ENCODE results near the gene CGREF1.
"Not testable (repeated sequence)": the region's sequence is repeated elsewhere in the genome, so short reads cannot be mapped to it uniquely, and the experiment has no call there.

CGREF1 gene

DNA sequence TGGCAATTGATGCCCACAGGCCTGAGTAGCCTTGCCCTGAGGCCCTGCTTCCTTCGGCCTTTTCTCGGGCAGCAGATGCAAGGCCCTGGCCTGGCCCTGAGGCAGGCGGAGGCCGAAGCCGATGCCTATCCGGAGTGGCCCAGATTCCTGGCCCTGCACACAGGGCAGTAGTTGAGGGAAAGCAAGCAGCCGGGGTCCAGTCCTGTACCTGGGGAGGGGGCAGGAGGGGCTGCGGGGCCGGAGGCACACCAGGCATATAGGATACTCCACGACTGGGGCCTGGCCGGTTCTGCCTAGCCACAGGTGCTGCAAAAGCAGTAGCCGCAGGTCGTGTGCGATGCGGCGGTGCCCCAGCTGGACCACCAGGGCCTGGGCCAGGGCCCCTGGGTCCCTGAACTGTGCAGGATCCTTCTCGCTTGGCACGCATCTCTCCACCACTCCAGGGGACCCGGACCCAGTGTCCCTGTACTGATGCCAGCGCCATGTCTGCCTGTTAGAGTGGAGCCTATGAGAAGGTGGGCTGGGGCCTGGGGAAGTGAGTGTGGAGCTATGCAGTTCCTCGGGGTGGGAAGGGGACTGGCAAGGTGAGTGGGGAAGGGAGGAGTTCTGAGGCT lies 18.5 kb upstream of the CGREF1 start:
- no peak for DNase-seq (ENCODE audit: low read depth)

DNA sequence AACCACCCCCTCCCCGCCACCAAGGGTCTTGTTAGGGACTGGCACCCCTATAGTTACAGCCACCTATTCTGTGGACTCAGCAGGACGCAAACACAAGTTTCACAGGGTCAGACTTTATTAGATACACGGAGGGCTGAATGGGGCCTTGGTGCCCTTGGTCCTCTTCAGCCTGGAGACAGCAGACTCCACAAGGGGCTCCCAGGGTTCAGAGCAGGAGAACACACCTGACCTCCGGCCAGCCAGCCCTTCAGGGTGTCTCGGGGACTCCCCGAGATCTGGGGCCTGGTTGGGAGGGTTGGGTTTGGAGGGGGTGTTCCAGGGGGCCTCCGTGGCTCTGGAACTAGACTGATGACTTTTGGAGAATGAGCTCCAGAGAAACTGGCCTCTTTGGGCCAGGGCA lies 17.8 kb upstream of the CGREF1 start:
- DNase-seq (ENCODE audit: low read depth), result no peak

DNA sequence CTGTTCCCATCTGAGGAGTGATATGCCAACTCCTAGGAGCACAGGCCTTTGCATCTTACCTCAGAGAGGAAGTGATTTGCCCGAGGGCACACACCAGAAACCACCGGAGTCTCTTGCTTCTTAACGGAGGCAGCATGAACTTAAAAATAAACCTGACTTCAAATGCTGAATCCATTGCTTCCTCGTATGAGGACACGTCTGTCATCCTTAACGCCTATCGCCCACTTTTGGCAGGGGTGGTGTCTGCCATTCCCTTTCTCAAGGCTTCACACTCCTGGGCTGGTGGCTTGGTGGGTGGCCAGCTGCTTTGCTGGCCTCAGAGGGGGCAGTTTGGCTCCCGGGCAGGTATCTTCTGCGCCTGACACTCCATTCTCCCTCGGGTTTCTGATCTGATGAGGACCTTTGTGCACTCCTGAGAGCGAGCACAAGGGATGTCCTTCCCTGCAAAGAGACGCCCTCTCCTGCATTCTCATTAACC lies 16.6 kb upstream of the CGREF1 start:
- no peak for DNase-seq (ENCODE audit: low read depth)

DNA sequence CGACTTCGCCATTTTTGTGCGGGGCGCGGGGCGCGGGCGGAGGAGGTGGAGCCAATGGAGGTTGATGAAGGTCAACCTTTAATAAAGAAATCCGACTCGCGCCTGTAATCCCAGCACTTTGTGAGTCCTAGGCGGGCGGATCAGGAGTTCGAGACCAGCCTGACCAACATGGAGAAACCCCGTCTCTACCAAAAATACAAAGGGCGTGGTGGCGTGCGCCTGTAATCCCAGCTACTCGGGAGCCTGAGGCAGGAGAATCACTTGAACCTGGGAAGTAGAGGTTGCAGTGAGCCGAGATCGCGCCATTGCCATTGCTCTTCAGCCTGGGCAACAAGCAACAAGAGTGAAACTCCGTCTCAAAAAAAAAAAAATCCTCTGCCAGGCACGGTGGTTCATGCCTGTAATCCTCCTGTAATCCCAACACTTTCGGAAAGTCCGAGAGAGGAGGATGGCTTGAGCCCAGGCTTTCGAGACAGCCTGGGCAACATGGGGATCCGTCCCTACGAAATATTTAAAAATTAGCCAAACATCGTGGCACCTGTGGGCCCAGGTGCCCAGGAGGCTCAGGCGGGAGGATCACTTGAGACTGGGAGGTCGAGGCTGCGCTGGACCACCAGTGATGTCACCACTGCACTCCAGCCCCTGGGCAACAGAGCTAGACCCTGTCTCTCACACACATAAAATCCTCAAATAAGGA lies 16.0 kb upstream of the CGREF1 start:
- DNase-seq (ENCODE audit: low read depth), result no peak

DNA sequence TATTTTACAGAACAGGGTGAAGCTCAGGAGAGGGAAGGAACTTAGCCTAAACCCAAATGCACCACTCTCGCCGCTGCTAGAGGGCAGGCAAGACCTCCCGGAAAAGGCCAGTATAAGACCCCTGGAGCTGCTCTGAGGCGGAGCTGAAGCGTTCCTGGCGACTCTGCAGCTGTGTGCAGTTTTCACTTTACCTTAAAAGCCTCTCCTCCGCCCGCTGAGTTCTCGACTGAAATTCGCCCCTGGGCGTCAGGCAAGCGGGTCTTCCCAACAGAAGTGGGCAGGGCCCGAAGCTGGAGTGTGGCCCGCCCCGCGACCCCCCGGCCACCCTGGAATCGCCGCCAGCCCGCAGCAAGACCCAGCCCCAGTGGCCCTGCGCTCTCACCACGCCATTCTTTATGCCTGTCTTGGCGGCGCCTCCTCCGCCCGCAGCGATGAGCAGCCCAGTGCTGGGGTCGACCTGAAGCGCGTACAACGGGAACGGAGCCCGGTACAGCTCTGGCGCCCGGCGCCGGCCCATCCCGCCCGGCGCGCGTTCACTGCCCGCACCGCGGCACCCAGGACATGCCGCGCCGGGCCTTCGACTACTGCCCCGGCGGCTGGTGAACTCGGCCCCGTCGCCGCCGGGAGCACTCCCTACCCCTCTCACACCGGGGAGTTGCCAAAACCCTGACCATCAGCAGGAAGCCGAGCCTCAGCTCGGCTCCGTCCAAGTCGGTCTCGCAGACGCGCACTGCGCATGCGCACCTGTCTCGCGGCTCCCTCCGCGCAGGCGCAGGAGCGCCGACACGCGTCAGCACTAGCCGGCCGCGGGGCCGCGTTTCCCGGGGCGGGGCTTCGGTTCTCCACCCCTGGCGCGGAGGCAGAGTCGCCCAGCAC lies 15.2 kb upstream of the CGREF1 start, which contains the start of gene PREB:
TSS of gene PREB (minus strand) at position 732 of the 876 bp plus-strand sequence. CDS start at position 517, 215 bp downstream.
- DNase-seq (ENCODE audit: low read depth), result peak; percentile 100

DNA sequence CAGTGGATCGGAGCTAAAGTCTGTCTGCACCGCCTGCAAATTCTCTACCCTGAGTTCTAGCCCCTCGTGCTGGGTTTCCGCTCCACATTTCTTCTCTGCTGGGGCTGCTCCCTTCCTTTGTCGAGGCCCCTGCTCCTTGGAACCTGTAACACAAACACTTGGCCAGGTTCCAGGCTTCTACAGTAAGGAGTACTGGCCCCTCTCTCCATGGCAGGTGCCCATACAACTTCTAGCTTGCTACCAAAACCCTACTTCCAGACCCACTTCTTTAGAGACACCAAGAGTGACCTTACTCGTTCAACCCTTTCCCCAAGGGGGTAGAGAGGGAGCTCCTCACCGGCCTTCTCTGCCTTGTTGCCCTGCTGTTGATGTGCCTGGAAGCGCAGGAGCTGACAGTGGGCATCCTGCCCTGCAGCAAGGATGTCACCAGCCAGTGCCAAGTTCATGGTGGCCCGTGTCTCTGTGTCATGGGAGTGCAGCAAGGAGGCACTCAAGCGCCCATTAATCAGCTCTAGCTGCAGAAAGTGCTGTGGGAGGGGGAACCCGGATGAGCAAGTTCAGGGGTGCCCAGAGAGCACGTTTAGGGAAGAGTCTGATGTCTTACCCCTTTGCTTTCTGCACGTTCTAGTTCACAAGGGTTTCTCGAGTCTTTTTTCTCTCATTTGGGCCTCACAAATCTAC lies 14.4 kb upstream of the CGREF1 start:
- peak; percentile 21 for DNase-seq (ENCODE audit: low read depth)

DNA sequence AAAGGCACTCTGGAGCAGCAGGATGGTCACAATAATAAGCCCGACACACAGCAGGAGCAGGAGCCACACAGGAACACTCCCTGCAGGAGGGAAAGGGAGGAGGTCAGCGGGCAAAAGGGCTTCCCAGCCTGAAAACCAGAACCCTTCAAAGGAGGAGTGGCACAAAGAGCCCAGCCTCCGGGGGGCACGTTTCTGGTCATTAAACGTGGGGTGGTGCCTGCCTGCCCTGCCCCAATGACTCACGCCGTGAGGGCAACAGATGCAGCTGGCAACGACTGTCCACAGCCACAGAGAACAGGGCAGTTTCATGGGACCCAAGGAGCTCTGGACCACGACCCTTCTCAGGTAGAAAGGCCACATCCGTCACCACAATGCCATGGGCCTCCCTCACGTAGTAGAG lies 12.5 kb upstream of the CGREF1 start:
- no peak for DNase-seq (ENCODE audit: low read depth)

DNA sequence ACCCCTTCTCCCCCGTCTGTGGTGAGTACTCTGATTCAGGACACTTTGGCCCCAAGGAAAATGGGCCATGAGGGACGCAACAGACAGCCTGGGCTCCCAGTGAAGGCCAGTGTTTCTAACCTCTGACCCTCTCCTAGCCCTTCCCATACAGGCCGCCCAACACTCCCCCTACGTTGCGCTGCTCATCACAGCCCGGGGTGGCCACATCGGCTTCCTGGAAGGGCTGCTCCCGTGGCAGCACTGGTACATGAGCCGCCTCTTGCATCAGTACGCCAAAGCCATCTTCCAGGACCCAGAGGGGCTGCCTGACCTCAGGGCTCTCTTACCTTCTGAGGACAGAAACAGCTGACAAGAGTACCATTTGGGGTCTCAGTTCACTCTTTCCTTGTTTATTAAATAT lies 11.5 kb upstream of the CGREF1 start:
- DNase-seq (ENCODE audit: low read depth), result no peak

DNA sequence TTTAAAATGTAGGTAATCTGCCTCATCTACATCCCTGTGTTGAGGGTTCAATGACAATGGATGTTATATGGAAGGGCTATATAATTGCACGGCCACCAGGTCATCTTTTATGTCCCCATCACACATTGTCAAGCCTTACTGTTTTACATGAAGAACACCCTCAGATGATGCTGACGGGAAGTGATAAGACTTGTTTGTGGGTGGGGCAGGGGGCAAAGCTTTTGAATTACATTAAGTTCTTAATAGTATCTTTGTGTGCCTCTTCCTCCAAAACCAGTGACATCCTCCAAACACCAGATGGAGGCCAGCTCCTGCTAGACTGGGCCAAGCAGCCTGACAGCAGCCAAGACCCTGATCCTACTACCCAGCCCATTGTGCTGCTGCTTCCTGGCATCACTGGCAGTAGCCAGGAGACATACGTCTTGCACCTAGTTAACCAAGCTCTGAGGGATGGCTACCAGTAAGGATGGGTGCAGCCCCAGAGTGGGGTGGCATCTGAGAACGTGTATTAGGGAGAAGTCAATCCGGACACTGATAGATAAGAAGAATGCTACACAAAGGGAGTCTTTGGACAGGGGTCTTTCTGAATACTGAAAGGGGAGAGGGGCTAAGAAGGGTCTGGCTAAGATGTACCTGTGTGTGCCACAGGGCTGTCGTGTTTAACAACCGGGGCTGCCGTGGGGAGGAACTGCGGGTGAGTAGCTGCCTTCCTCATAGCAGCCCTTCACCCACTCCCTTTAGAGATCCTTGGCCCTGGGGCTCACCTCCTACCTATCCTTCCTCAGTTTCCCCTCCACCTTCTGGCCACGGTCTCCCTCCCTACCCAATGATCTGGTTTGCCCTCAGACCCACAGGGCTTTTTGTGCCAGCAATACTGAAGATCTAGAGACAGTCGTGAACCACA lies 10.0 kb upstream of the CGREF1 start:
- no peak for DNase-seq (ENCODE audit: low read depth)

DNA sequence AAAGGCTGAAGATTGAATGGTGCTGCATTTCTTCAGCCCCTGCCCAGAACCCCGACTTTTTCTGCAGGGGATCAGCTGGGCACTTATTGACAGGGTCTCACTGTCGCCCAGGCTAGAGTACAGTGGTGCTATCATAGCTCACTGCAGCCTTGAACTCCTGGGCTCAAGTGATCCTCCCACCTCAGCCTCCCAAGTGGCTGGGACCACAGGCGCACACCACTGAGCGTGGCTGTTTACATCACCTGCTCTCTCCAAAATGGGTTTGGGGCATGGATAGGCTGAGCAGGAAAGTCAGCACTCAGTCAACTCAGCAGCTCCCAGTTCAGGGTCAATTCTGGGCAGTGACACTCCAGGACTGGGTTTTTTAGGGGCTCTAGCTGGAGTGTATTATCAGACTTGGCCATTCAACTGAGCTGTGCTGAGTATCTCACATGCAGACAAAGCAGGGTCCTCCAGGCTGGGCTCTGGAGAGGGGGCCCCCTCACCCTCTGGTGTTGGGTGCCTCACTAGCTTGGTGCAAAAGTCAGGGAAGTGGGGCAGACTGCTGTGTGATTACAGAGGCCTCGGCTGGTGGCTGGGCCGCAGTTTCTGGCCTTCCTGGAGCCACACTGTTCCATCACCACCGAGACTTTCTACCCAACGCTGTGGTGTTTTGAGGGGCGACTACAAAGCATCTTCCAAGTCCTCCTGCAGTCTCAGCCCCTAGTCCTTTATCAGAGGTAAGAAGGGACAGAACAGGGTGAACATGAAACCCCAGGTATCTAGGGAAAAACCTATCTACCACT lies 9.1 kb upstream of the CGREF1 start:
- DNase-seq (ENCODE audit: low read depth), result no peak

DNA sequence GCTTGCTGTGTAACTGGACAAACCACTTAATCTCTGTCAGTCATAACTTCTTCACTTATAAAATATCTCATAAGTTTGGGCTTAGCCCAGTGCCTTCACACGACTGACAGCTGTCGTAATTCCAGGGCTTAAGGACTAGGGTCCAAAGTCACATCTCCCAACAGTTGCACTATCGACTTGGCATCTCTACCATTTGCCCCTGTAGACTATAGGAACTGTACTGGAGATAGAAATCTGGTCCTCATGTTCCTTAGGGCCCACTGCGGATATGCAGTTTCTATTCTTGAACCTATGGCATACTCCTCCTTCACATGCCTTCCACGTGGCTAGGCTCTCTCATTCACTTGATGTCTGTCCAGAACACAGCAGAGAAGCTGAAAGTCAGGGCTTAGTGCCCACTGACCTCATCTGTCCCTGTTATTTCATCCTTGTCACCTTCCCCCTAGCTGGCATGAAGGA lies 7.4 kb upstream of the CGREF1 start:
- no peak for DNase-seq (ENCODE audit: low read depth)

DNA sequence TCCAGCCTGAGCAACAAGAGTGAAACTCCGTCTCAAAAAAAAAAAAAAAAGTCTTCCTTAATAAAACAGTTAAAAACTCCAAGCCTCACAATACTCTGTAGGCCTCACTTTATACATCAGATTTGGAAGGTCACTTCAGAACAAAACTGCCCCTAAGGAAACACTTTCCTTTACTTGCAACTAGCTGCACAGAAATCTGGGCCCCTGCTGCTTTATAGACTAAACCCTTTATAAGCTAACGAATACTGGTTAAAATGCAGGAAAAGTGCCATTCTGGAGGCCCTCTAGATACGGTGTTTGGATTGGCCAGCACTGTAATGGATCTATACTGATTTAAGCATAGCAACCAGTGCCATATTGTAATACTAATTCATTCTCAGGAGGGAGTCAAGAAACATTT lies 6.2 kb upstream of the CGREF1 start:
- DNase-seq (ENCODE audit: low read depth), result no peak

DNA sequence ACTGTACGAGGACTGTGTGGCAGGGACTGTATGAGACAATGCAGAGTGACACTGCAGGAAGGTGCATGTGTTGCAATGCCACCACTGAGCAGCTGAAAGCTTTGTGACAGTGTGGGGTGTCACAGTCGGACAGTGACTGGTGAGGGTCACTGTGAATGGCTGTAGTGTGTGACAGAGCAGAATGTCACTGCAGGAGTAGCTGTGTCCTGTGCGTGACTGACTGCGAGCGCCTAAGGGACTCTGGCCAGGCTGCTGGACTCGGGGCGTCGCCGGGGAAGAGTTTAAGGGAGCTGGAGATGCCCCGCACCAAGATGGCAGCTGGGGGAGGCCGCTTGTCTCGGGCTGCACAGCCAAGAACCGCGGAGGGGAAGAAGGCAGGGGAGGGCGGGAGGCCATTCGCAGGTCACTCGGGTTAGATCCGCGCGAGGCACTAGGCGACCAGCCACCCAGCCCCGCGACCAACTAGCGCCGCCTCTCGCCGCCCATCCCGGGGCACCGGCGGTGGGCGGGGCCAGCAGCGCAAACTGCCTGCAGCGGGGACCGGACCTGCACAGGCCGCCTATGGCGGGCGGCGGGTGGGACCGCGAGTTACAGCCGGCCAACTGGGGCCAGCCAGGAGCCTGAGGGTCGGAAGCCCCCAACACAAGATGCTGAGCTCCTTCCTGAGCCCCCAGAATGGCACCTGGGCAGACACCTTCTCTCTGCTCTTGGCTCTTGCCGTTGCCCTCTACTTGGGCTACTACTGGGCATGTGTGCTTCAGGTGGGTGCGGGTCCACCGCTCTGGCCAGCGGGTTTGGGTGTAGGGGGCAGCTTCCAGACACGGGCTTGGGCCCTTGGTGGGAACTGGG lies 4.6 kb upstream of the CGREF1 start, which contains the start of gene ABHD1:
TSS of gene ABHD1 (plus strand) at position 514 of the 849 bp plus-strand sequence. CDS start at position 648, 134 bp downstream.
- peak; percentile 45 for DNase-seq (ENCODE audit: low read depth)

DNA sequence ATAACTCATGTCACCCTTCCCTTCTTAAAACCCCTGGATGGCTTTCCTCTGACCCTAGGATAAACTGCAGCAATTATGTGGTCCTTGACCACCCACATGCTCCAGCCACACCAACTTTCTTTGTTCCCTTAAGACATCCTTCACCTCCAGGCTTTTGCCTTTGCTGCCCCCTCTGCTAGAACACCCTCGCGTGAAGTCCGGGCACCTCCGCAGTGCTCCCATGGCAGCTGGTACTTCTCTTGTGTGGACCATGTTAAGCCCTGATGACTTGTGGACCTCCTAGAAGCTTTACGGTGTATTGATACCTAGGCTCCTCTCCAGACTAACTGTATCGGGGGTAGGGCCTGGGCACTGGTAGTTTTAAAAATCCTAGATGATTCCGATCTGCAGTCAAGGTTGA lies 3.9 kb upstream of the CGREF1 start:
- DNase-seq (ENCODE audit: low read depth), result no peak

DNA sequence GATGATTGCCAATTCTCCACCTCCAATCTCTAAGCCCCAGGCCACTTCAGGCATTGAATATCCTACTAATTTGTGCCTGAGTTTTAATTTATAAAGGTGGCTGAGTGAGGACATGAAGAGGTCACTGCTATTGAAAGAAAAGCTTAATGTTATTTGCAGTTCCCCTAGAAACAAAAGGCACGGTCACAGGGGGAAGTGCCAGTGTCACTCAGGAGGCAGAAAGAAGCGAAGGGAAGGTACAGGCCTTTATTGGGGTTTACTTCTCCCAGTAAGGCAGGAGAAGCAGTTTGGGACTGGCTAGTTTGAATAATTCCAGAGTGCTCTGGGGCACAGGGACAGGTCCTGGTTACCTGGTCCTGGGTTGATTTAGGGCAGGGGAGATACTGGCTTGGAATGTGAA lies 3.0 kb upstream of the CGREF1 start:
- no peak for DNase-seq (ENCODE audit: low read depth)

DNA sequence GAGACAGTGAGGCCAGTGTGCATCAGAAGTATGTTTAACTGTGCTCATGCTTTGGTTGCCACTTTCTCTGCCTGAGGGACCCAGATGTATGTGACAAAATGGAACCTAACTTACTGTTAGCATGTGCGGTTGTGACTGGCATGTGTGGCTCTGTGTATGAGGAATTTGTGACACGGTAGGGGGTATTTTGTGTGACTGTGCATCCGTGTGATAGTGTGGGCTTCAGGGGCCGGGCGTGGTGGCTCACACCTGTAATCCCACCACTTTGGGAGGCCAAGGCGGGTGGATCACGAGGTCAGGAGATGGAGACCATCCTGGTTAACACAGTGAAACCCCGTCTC lies 372 bp upstream of the CGREF1 start:
- DNase-seq (ENCODE audit: low read depth), result not testable (repeated sequence)

DNA sequence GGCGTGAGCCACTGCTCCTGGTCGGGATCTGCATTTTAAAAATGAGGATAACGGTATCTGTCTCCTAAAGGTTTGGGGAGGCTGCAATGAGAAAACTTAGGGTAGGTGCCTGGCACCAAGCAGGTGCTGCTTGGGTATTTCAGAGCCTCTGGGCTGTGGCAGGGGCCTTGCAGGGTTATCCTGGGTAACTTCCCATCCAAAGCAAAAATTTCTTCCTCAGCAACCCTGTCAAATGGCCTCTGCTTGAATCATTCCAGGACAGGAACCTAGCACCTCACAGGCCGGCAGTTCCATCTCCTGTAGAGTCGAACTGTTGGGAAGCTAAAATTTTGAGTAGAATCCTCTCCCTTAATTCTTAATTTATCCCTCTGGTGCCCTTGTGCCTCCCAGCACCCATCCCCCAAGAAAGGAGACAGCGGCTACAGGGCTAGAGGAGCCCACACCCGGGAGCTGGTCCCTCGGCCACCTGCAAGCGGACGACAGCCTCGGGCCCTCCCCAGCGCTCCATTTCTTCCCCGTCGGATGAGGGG lies 868 bp downstream of the CGREF1 start:
- no peak for DNase-seq (ENCODE audit: low read depth)

DNA sequence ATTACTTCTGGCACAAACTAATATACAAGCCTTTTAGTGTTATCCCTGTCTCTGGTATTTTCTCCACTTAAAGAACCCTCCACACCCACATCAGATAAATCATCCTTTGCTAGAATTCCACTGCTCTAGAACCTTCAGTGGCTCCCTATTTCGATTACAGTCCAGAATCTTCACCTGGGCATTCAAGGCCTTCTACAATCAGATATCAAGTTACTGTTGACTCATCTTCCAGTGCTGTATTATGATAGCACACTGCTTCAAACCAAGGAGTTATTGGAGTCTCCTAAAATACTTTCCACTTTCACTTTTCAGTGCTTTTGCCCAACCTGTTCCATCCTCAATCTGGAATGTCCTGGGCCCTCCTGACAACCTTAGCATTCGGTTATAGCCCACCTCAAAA lies 3.4 kb downstream of the CGREF1 start:
- no peak for DNase-seq (ENCODE audit: low read depth)
